Skin epidermis (tissue), 12 donors: ENCODE results near the gene TMEM79.
A peak's percentile ranks its signal among the peaks of the same experiment; 100 is the strongest.

ENCODE experiments used
- H3K27ac ChIP-seq, 21 experiments: fragments of 200-600 bp; sonication (generic) in 11 of 21; one replicate each; pipeline ENCODE4 v1.5.0; 2020; ENCODE audit warnings: mild to moderate bottlenecking in 3 of 21, inconsistent platforms in 2 of 21, moderate library complexity in 2 of 21
- H3K4me3 ChIP-seq, 7 experiments: fragments of 200-600 bp; sonication (generic) in 2 of 7; one replicate each; pipeline ENCODE4 v1.5.0; 2020; ENCODE audit warnings: inconsistent platforms in 2 of 7, mild to moderate bottlenecking in 2 of 7, moderate library complexity in 1 of 7

TMEM79 gene

GRCh38 chr1:156260896-156261295, 23.2 kb upstream of the TMEM79 start:
- H3K27ac ChIP-seq: peak overlapping the region in 7 of 21 experiments; percentile 4 to 46 (median 29)
- no peak overlapping the region for H3K4me3 ChIP-seq

- Histone ChIP-seq H3K4me3 (no peak overlapping the region), H3K27ac (peak overlapping the region in 12 of 21 experiments; percentile 1 to 67 (median 50))
These were observed 21.5 kb upstream of the TMEM79 start for GRCh38 chr1:156262461-156263287.

- H3K27ac ChIP-seq: peak overlapping the region in 12 of 21 experiments; percentile 1 to 67 (median 50)
- no peak overlapping the region for H3K4me3 ChIP-seq
These were observed 20.9 kb upstream of the TMEM79 start for GRCh38 chr1:156263288-156263655.

GRCh38 chr1:156266051-156266450, 18.1 kb upstream of the TMEM79 start:
- Histone ChIP-seq H3K27ac (no peak overlapping the region), H3K4me3 (no peak overlapping the region)

GRCh38 chr1:156268336-156268735, 15.8 kb upstream of the TMEM79 start:
- Histone ChIP-seq H3K4me3 (no peak overlapping the region), H3K27ac (no peak overlapping the region)

- H3K27ac ChIP-seq: no peak overlapping the region
These were observed 13.8 kb upstream of the TMEM79 start for GRCh38 chr1:156270314-156270713.

GRCh38 chr1:156276532-156276931, 7.6 kb upstream of the TMEM79 start:
- Histone ChIP-seq H3K4me3 (no peak overlapping the region), H3K27ac (peak overlapping the region in 2 of 21 experiments; percentile 25 to 58)

More at GRCh38 chr1:156270314-156270713, 13.8 kb upstream of the TMEM79 start:
- no peak overlapping the region for H3K4me3 ChIP-seq

- H3K27ac ChIP-seq: peak overlapping the region in 3 of 21 experiments; percentile 22 to 58 (median 25)
These were observed 7.2 kb upstream of the TMEM79 start for GRCh38 chr1:156276966-156277381.

GRCh38 chr1:156279837-156280236, 4.3 kb upstream of the TMEM79 start:
- H3K27ac ChIP-seq: no peak overlapping the region
- no peak overlapping the region for H3K4me3 ChIP-seq

More at GRCh38 chr1:156276966-156277381, 7.2 kb upstream of the TMEM79 start:
- H3K4me3 ChIP-seq: no peak overlapping the region

GRCh38 chr1:156281281-156281680, 2.8 kb upstream of the TMEM79 start:
- H3K4me3 ChIP-seq: peak overlapping the region; percentile 60 to 90 (median 72)
- peak overlapping the region in 17 of 21 experiments; percentile 88 to 99 (median 94) for H3K27ac ChIP-seq

GRCh38 chr1:156281693-156282478, 2.2 kb upstream of the TMEM79 start:
- Histone ChIP-seq H3K27ac (peak overlapping the region; percentile 79 to 99 (median 95)), H3K4me3 (peak overlapping the region; percentile 60 to 90 (median 72))

GRCh38 chr1:156282479-156283222, 1.5 kb upstream of the TMEM79 start, which contains the start of gene SMG5:
TSS of gene SMG5 (minus strand) at chr1:156282825. CDS start at chr1:156282680, 145 bp downstream.
- H3K4me3 ChIP-seq: peak within 1 kb of the TSS; percentile 60 to 90 (median 72)
- H3K27ac ChIP-seq: peak within 1 kb of the TSS; percentile 79 to 99 (median 95)

- Histone ChIP-seq H3K27ac (peak overlapping the region in 19 of 21 experiments; percentile 88 to 99 (median 95)), H3K4me3 (peak overlapping the region; percentile 60 to 90 (median 72))
These were observed 604 bp upstream of the TMEM79 start for GRCh38 chr1:156283521-156283920.

- H3K27ac ChIP-seq: peak overlapping the region in 20 of 21 experiments; percentile 9 to 98 (median 80)
- peak overlapping the region; percentile 19 to 78 (median 34) for H3K4me3 ChIP-seq
These were observed 632 bp downstream of the TMEM79 start for GRCh38 chr1:156284757-156285156.

- Histone ChIP-seq H3K4me3 (peak overlapping the region; percentile 19 to 78 (median 34)), H3K27ac (peak overlapping the region in 20 of 21 experiments; percentile 9 to 98 (median 79))
These were observed 1.3 kb downstream of the TMEM79 start for GRCh38 chr1:156285437-156285836.

GRCh38 chr1:156286061-156286460, 1.9 kb downstream of the TMEM79 start:
- Histone ChIP-seq H3K4me3 (peak overlapping the region in 6 of 7 experiments; percentile 2 to 78 (median 35)), H3K27ac (peak overlapping the region in 17 of 21 experiments; percentile 20 to 98 (median 80))

- no peak overlapping the region for H3K27ac ChIP-seq
- H3K4me3 ChIP-seq: no peak overlapping the region
These were observed 5.7 kb downstream of the TMEM79 start for GRCh38 chr1:156289857-156290256.

- H3K27ac ChIP-seq: peak overlapping the region in 20 of 21 experiments; percentile 4 to 81 (median 58)
- peak overlapping the region in 6 of 7 experiments; percentile 9 to 35 (median 22) for H3K4me3 ChIP-seq
These were observed 7.3 kb downstream of the TMEM79 start for GRCh38 chr1:156291226-156292061.
